ENCODE results near the gene NUDT14.

Gene NUDT14

GRCh38 chr14:105176513-105176912 lies 4.6 kb downstream of the NUDT14 start:
- H3K27ac Mint-ChIP-seq, result no peak overlapping the region
- H3K27me3 Mint-ChIP-seq (ENCODE audit: low read depth, poor library complexity), result peaks cover 16% of the 10 kb centered on the region
- H3K4me1 Mint-ChIP-seq, result no peaks in the 10 kb centered on the region
- DNase-seq, result no peak
- no peaks in the 10 kb centered on the region for H3K9me3 Mint-ChIP-seq
- no peaks in the 10 kb centered on the region for H3K36me3 Mint-ChIP-seq (ENCODE audit: low read depth)
- H3K4me3 Mint-ChIP-seq, result no peak overlapping the region
- TF ChIP-seq CTCF (IDR thresholded peaks at IDR 0.05), result no peak

DNA sequence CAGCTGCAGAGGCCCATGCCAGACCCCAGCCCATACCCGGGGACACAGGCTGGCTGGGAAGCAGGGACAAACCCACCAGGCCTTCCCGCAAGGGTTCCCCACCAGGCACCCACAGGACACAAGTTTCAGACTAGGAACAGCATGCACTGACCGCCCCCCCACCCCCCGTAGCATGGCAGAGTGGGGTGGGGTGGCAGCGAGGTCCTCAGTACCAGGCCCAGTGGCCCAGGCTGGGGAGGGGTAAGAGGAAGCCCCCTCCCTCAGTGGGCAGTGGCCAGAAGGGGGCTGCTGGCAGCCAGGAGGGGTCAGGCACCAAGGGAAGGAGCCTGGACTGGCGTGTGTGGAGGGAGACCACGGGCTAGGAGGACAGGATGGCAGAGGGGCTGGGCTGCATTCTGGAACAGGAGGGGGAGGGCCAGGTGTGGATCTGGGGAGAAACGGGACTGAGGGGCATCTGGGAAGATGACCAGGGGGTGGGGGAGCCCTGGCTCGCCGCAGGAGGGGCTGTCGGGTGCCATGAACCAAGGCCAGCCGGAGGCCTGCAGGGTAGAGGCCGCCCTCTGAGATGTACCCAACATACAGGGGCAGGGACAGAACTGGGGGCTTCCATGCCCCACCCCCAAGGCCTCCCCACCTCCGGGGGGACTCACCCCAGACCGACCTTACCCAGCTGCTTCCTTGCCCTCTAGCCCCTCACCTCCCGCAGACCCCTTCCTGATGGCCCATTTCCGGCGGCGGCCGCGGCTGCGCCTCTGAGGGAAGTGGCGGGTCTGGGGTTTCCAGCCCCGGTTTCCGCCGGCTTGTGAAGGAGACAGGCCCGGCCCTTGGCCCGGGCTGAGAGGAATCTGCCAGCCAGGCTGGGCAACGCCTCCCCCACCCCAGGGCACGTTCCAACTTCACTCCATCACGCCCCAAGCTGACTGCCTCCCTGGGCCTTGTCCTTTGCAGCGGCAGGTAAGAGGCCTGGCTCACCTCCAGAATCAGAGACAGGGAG lies 6.9 kb downstream of the NUDT14 start:
- Mint-ChIP-seq H3K27ac (no peak overlapping the region), H3K9me3 (no peaks in the 10 kb centered on the region), H3K36me3 (ENCODE audit: low read depth) (no peaks in the 10 kb centered on the region), H3K4me3 (no peak overlapping the region), H3K27me3 (ENCODE audit: low read depth, poor library complexity) (peaks cover 14% of the 10 kb centered on the region), H3K4me1 (peaks cover 13% of the 10 kb centered on the region)
- no peak for DNase-seq
- no peak for TF ChIP-seq CTCF (IDR thresholded peaks at IDR 0.05)

- no peak for DNase-seq
- H3K4me1 Mint-ChIP-seq, result peaks cover 13% of the 10 kb centered on the region
- no peaks in the 10 kb centered on the region for H3K9me3 Mint-ChIP-seq
- H3K4me3 Mint-ChIP-seq, result no peak overlapping the region
- no peak for TF ChIP-seq CTCF (IDR thresholded peaks at IDR 0.05)
- peaks cover 14% of the 10 kb centered on the region for H3K27me3 Mint-ChIP-seq (ENCODE audit: low read depth, poor library complexity)
- no peaks in the 10 kb centered on the region for H3K36me3 Mint-ChIP-seq (ENCODE audit: low read depth)
- no peak overlapping the region for H3K27ac Mint-ChIP-seq
These were observed 8.0 kb downstream of the NUDT14 start for GRCh38 chr14:105173145-105173544.

DNA sequence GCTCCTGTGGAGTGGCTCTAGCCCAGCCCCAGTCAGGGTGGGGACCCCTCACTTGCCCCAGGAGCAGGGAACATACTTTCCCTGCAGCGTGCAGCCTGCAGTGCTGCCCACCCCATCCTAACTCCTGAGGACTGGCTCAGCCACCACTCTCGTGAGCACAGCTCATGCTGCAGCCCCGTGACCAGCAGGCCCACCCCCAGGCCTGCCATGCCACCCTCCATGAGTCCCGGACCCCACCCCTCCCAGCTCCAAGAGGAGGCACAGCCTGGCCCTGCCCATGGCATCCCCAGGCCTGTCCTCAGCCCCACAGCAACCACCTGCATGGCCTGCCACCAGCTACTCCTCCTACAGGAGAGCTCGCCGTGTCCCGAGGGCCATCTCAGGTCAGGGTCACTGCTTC lies 8.6 kb downstream of the NUDT14 start:
- Mint-ChIP-seq H3K27me3 (ENCODE audit: low read depth, poor library complexity) (peaks cover 14% of the 10 kb centered on the region), H3K4me1 (peaks cover 13% of the 10 kb centered on the region), H3K27ac (no peak overlapping the region), H3K9me3 (no peaks in the 10 kb centered on the region), H3K4me3 (no peak overlapping the region), H3K36me3 (ENCODE audit: low read depth) (no peaks in the 10 kb centered on the region)
- no peak for DNase-seq
- TF ChIP-seq CTCF (IDR thresholded peaks at IDR 0.05), result no peak

DNA sequence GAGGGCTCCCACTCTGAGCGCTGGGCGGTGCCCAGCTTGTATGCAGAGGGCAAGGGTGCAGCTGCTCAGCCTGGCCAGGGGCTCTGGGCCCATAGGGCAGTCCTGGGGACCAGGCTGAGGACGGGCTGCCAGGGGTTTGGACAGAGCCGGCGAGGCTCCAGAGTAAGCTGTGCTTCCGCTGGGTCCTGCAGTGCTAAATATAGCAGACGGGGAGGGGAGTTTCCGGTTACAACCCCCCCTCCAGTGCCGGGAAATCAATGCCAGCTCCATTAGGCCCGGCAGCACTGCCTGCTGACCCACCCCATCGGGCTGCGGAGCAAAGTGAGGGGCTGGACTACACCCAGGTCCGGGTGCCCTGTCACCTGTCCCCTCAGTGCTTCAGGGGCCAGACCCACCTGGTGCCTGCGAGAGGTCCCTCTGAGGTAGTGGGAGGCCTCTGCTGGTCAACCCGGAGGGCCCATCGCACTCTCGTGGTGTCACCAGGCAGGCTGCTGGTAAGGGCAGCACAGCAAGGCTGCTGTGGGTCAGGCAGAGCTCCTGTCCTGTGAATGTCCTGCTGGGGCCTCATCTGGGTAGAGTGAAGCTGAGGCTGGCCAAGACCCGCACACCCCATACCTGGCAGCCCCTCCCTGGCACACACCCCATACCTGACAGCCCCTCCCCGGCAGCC lies 10.0 kb downstream of the NUDT14 start:
- peaks cover 13% of the 10 kb centered on the region for H3K4me1 Mint-ChIP-seq
- H3K4me3 Mint-ChIP-seq, result no peak overlapping the region
- H3K36me3 Mint-ChIP-seq (ENCODE audit: low read depth), result no peaks in the 10 kb centered on the region
- TF ChIP-seq CTCF (IDR thresholded peaks at IDR 0.05), result no peak
- no peak for DNase-seq
- no peak overlapping the region for H3K27ac Mint-ChIP-seq
- no peaks in the 10 kb centered on the region for H3K9me3 Mint-ChIP-seq
- H3K27me3 Mint-ChIP-seq (ENCODE audit: low read depth, poor library complexity), result peaks cover 25% of the 10 kb centered on the region
